ENCODE results near the gene ATP8A2.
"Not testable (repeated sequence)": the region's sequence is repeated elsewhere in the genome, so short reads cannot be mapped to it uniquely, and the experiment has no call there.

ATP8A2 gene

DNA sequence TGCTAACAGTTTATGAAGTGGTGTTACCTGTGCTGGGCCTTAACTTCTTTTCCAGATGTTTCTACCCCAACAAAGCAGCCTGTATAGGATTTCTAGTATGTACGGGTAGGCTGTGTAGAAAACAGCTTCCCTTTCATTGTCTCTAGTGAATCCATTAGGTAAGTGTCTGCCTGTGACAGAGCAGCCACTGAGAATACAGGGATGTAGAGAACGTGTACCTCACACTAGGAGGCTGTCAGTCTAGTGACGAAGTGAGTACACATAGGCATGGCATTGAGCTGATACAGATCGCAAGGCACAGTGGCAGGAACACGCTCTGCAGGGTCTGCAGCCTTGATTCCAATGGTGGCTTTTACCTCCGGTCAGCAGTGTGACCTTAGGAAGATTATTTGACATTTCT lies 562.4 kb downstream of the ATP8A2 start:
- no peak for DNase-seq

DNA sequence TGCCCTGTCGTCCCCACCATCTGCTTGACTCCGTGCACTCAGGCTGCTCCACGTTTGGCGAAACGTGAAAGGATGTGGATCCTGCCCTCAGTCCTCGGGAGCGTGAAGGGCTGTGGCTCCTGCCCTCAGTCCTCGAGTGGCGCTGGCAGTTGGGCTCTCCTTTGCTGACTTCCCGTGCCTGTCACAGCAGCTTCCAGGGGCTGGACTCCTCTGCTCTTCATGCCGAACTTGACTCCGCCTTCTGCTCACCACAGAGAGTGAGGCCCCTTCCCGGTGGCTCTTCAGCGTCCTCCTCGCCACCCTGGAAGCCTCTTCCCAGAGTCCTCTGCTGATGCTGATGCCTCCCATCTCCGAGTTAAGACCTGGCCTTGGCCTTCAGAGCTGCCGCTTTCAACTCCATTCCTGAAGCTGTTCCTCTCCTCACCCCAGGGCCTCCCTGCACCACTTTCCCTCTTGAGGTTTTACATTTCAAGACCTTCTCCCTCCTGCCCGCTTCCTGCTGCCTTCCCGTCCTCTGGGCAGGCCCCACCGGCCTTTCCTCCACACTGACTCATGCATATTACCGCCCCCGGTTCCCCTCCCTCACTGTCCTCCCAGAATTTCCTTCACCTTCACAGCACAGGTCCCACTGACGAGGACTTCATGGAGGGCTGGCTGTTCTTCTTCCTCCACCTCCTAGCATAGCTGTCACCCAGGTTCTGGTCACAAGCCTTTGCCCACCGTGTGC lies 568.4 kb downstream of the ATP8A2 start:
- no peak for DNase-seq

DNA sequence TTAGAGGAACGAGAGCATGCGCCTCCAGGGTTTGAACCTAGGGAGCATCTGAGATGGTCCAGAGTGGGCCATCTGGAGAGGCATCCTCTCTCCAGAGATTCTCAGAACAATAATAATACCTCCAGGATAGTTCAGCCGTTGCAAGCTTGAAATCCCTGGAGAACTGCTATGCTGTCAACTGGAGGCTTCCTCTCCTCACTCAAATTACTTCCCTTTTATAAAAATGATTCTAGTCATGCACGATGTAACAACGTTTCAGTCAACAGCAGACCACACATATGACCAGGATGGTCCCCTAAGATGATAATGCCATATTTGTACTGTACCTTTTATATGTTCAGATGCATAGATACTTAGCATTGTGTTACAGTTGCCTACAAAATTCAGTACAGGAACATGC lies 571.3 kb downstream of the ATP8A2 start:
- no peak for DNase-seq

DNA sequence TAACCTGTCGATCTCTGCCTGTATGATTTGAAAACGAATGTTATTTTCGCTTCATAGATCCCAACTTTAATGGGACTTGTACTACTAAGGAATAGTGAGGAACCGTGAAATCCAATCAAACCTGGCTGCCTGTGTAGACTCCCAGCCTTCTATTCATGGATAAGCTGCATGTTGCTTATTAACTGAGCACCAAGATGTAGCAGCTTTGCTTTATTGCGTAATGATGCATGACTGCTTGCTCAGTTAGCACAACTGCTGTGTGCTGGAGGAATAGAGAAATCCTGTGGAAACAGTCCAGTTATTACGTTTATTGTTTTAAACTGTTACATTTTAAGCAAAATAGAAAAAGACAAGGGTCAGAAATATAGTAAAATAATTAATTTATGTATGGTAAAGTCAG lies 571.9 kb downstream of the ATP8A2 start:
- DNase-seq, result no peak

DNA sequence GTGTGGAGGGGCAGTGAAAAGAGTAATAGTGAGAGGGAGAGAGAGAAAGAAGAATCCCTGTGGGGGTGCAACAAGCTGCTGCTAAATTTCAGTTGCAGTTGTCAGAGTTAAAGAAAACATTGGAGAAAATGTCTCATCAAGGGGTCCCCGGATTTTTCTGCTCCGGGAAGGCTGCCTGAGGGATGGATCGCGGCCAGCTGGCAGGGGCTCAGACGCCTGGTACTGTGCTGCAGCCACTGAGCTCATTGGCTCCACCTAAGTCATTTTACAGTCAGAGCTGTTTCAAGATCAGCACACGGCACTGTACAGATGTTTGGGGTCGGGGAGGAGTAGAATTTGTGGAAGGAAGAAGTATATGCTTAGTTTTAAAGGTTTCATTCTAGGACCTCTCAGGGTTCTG lies 573.8 kb downstream of the ATP8A2 start:
- no peak for DNase-seq

DNA sequence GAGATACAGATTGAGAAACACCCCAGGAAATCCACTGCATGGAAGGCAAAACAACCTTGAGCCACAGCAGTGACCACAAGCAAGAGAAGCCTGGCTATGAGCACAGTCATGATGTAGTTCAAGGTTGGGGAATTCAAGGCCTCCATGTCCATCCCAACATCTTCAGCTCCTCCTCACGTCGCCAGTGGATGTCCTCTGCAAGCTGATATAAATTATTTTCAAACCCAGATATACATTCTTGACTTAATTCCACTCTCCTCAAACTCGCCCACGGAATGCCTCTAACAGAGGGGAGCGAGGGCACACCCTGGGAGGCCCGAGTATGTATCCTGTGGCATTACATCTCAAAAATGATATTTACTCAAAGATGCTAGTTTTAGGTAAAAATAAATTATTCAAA lies 574.5 kb downstream of the ATP8A2 start:
- DNase-seq, result no peak

DNA sequence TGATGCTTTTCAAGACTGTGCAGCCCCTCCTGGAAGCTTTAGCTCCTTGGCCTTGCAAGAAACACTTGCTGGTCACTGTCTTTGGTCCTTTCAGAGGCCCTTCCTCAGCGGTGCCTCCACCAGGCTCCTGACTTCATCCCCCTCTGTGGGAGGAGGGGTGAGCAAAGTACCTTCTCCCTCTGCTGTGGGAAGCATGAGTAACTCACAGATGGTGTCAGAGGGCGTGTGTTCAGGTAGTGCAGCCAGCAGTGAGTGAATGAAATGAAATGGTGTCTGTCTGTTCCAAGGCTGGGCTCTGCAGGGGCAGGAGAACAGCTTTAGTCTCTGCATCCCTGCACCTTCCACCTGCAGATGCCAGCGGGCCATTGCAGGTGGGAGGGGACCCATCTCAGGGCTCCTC lies 577.1 kb downstream of the ATP8A2 start:
- DNase-seq, result no peak

DNA sequence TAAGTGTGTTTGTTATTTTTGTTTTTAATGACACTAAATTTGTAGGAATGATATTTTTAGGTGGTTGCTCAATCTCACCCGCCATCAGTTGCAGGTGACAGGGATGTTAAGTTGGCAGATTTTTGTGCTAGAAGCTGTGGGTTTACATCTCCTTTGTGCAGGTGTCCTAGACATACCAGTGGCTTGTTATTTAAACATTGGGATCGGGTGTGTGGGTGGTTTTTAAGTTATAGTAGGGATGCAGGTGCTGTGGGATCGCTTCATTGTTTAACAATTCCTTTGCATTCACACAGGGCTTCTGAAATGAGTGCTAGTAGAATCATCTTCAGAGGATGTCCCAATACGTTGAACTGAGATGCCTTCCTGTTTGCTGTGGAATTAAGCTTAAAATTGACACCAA lies 580.1 kb downstream of the ATP8A2 start:
- no peak for DNase-seq

DNA sequence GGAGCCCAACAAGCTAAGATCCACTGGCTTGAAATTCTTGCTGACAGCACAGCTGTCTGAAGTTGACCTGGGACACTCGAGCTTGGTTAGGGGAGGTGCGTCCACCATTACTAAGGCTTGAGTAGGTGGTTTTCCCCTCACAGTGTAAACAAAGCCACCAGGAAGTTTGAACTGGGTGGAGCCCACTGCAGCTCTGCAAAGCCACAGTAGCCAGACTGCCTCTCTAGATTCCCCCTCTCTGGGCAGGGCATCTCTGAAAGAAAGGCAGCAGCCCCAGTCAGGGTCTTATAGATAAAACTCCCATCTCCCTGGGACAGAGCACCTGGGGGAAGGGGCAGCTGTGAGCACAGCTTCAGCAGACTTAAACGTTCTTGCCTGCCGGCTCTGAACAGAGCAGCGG lies 582.3 kb downstream of the ATP8A2 start:
- not testable (repeated sequence) for DNase-seq

DNA sequence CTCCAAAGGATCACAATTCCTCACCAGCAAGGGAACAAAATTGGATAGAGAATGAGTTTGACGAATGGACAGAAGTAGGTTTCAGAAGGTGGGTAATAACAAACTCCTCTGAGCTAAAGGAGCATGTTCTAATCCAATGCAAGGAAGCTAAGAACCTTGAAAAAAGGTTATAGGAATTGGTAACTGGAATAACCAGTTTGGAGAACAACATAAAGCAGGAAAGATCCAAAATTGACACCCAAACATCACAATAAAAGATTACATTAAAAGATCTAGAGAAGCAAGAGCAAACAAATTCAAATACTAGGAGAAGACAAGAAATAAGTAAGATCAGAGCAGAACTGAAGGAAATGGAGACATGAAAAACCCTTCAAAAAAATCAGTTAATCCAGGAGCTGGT lies 583.2 kb downstream of the ATP8A2 start:
- not testable (repeated sequence) for DNase-seq

DNA sequence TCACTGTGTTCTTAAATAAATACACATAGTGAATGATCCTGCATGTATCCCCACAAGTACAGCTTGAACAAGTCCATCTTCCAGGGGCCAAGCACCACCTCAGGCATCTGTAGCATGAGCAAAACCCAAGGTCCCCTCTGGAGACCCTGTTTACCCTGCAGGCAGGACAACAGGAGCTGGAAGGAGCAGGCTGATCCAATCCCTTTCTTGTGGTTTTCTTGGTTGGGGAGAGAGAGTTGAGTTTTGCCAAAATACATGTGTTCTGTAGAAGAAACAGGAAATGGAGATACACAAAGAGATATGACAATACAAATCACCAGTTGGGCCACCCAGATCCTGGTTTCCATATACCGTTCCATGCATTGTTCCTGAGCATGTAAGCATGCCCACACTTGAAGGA lies 587.2 kb downstream of the ATP8A2 start:
- DNase-seq, result no peak

DNA sequence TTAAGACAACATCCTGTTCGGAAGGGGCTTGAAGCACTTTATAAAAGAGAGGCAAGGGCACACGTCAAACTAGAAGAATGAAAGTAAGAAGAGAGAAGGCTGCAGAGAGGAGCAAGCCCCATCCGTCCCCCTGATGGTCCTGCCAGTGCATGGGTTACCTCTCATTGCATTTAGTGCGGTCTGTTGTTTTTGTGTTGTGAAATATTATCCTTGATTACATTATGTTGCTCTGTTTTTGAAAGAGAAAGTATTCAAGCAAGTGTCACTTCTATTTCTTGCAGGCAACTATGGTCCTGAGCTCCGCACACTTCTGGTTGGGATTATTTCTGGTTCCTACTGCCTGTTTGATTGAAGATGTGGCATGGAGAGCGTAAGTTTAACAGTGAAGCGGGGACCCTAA lies 589.5 kb downstream of the ATP8A2 start:
- DNase-seq, result no peak

DNA sequence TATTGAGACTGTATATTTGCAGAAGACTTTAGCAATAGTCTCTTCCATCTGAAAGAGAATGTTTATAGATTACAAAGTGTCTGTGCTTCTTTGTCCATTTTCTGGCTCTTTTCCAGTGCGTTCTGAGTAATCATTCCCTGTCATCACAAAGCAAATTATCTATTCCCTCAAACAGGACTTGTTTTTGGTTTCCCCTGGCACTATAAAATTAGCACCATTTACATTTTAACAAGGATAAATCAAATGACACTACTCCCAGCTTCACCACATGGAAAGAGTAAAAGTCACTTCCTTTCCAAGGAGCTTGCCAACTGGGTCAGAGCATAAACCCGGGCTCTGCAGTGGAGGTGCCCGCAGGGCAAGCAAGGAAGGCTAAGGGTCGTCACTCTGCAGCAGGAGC lies 591.9 kb downstream of the ATP8A2 start:
- DNase-seq, result no peak

DNA sequence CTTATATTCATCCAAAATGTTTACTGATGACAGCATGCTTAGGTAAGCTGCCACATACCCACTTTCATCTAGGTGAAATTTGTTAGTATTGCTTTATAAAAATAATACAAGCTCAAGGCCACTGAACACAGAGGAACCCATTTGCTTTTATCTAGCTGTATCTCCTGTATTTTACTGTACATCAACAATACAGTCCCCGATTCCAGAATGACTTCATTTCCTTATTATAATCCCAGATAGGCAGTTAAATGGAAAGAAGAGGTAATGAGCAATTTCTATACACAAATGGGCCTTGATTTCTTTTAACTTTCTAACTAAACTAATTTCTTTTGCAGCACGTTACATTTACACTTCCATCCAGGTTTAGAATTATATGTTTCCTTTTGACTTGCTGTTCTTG lies 593.8 kb downstream of the ATP8A2 start:
- DNase-seq, result no peak

DNA sequence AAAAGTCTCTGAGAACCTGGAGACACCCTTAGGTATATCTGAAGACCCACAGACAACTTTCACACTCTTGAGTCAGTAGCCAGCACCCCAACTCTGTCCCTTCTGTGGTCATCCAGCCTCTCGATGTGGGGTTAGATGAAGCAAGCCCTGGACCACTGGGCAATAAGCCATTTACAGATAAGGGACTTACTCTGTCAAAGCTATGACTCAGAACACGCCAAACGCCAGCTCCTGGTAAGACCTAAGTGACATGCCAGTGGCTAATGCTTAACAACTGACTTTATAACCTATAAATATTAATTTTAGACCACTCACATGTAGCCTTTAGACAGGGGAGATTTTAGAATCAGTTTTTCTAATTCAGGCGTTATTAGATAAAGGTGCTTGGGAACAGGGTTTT lies 594.3 kb downstream of the ATP8A2 start:
- DNase-seq, result no peak

DNA sequence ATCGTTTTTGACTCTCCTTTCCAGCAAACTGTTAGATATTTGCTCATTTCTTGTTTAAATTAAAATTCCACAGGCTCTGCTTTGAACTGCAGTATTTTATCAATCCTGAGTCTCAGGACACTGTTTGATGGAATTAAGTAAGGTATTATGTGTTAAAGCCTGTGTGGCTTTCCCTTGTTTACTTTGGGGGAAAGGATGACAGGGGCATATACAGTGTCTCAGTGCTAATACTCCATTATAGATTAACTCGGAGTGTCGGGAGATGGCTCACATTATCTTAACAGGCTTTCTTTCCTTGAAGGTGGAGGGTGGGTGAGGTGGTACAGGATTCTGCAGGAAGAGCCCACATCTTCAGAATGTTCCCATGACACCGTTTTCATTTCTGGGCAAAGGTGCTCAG lies 595.4 kb downstream of the ATP8A2 start:
- DNase-seq, result no peak

DNA sequence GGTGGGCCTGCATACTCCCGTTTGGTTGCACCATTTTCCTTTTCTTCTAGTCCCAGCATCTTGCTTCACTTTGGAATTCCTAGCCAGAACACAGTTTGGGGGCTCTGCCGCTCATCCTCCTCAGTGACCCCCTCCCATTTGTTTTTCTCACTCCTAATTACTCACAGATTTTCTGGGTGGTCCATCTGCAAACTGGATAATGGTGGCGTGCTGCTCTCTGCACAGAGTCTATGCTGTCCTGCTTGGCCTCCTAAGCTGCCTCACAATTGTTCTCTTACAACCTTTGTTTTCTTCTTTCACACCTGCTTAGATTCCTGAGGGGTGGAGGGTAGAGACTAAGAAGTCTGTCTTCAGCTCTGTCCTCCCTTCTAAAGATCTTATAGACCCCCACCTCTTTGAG lies 599.3 kb downstream of the ATP8A2 start:
- DNase-seq, result no peak

DNA sequence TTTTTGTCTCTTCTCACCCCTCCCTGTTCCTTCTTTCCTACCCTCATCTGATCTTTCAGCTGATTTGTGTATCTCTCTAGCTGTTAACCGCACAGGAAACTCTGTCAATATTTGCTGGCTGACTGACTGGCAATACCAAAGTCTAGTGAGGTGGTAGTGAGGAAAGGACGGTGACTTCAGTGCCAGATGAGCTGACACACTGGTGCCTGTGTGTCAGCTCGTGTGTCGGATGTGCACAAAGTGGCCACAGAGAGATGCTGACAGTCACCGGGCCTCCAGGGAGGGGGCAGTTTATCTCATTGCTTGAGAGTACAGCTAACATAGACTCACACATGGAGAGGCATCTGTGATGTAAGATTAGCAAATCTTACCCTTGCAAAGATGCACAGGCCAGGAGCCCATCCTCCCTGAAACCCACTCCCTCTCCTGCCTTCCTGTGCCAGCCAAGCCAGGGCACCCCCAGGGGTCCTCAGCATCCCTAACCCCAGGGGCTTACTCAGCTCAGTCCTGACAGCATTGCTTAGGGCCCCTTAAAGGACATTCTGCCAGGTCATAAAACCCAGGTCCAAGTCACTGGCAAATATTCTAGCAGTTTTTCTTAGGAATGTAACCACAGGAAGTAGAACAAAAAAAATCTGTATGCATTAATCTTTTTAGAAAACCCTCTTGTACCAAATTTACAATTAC lies 599.8 kb downstream of the ATP8A2 start:
- DNase-seq, result no peak

DNA sequence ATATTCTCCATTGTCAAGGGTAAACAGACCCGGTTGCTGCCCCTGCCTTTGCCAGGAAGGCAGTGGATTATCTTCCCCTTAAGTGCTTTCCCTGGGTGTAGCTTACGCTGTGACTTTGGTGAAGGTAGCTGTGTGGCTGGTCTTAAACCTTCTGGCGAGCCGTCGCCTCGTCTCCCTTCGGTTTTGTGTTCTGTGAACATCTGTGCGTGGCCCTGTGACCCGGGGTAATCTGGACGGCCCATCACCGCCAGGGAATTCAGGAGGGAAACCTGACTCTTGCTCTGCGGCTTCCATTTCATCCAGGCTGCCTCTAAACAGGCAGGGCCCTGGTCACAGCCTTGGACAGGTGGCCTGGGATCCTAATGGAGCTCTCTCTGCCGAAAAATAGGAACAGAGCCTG lies 601.3 kb downstream of the ATP8A2 start:
- DNase-seq, result no peak

DNA sequence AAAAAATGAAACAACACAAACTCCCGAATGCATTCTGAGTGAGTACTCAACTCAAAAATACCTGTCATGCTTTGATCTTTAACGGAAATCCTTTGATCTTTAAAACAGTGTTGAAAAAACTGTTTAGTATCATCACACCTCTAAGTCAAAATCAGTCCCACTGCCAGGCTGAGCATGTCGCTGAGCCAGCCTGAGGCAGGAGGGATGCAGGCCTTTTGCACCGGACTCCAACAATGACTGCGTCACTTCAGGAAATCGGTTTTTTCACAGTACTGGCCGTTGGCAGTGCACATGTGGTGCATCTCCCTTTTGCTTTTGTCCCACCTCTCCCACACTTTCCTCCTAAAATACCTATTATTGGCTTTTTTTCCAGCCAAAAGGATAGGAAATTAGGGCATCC lies 601.8 kb downstream of the ATP8A2 start:
- DNase-seq, result no peak

DNA sequence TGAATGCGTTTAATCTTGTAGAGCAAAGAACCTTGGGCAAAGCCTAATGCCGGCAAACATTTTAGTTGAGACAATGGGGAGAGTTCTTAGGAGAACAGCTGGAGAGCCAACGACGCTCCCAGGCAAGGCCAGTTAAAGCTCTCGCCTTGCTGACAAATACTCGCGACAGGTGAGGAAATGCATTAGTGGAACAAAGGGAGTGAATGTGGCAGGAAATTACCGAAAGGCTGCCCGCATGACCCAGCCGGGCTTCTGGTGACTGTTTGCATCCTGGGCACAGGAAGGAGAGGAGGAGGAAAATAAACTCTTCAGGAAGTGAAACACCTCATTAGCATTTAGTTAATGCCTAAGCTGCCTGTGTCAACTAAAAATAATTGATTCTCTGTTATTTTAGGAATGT lies 605.4 kb downstream of the ATP8A2 start:
- DNase-seq, result peak; percentile 58

DNA sequence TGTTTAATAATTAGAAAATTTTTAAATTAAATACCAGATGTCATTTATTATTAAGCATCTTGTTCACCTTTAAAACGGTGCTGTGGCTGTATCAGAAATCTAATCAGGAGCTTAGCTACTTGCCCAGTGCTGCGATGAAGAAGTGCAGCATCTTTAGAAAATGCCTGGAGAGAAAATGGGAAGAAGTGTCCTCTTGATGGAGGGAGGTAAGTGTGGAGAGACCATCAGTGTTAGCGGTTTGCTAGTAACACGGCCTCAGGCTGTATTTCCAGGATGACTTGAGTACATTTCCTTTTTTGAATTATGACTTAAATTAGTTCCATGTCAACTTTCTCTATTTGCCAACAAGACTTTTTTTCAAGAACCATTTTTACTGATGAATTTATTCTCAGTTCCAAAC lies 605.9 kb downstream of the ATP8A2 start:
- no peak for DNase-seq

DNA sequence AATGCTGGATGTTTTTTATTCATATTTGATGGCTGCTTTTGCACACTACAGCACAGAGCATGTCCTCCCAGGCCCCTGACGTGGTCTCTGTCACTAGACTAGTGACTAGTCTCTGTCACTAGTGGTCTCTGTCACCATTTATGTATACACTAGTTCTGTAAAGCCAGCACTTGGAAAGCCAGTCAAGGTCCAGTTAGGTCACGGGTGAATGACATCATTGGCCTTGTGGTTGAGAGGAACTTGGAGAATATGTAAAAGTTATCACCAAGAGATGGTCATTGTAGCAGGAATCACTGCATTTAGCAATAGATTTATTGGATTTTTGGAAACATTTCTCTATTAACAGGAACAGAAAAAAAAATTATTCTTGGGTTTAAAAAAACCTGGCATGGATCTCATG lies 607.2 kb downstream of the ATP8A2 start:
- DNase-seq, result no peak

DNA sequence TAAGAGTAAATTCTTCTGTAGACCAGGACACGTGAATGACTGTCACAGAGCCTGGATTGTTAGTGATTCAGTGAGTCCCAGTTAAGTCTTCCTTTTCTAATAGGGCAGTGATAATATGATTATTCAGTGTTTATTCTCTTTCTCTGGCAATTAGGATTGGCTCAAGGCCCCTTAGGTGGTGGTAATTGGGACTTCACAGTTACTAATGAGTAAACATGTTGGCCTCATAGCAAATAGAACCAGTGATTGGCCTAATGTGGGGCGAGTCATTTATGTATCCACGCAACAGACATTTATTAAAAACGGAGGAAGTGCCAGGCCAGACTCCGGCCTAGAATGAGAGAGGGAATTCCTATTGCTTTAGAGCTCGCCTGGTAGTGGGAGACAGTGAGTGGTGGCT lies 607.6 kb downstream of the ATP8A2 start:
- no peak for DNase-seq

DNA sequence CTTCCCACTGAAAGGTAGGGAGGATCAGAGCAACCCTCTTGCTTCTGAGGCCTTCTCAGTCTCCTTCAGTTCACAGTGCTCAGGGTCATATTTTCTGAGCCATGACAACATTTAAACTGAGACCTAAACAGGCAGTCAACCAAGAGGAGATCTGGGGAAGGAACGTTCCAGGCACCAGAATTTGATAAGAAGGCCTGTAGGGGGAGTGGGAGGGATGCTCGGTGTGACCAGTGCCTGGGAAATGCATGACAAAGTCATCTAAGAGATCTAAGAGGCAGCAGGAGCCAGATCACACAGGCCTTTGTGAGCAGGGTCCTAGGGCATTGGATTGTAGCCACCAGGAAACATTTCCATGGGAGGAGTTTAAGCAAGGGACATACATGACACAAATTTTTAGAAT lies 608.5 kb downstream of the ATP8A2 start:
- no peak for DNase-seq
